Right lobe of liver (tissue), 6 donors: Measurements from ENCODE around the gene GATD1. TPM values are rescaled to one million over a fixed set of nuclear protein-coding genes. Genes with fewer than 3 reads are reported as not detected.
A peak's percentile ranks its signal among the peaks of the same experiment; 100 is the strongest.

Source experiments
- ATAC-seq, 4 donors: fragments of 200-7000 bp; cut with Tn5 transposase; one replicate each; pipeline ENCODE4 v1.9.1; 2020; ENCODE audit warnings: mild to moderate bottlenecking in 4 of 4, moderate library complexity in 4 of 4
- DNase-seq, 3 donors: peaks; one replicate each; pipeline ENCODE4 v3.0.0-alpha.2; 2020
- H3K27ac ChIP-seq, 3 donors: fragments of 200-600 bp; one replicate each; pipeline ENCODE4 v1.8.0; 2022
- H3K27me3 ChIP-seq, 2 donors: fragments of 200-600 bp; one replicate each; pipeline ENCODE4 v1.8.0; 2022
- H3K36me3 ChIP-seq, 4 donors: fragments of 200-600 bp; sonication (generic) in 1 of 4; one replicate each; pipeline versions ENCODE4 v1.5.1 to v1.8.0; 2017 to 2022; ENCODE audit warnings: control low read depth in 1 of 4
- H3K4me1 ChIP-seq, 4 donors: fragments of 200-600 bp; sonication (generic) in 1 of 4; one replicate each; pipeline versions ENCODE4 v1.5.1 to v1.8.0; 2017 to 2022; ENCODE audit warnings: control low read depth in 1 of 4
- H3K4me3 ChIP-seq, 3 donors: fragments of 200-600 bp; one replicate each; pipeline ENCODE4 v1.8.0; 2022
- H3K9me3 ChIP-seq, 4 donors: fragments of 200-600 bp; sonication (generic) in 1 of 4; one replicate each; pipeline versions ENCODE4 v1.5.1 to v1.8.0; 2017 to 2022; ENCODE audit warnings: control low read depth in 1 of 4
- POLR2A ChIP-seq: fragments of 450-650 bp; IDR thresholded peaks from one replicate; pipeline ENCODE4 v1.6.1; 2017; ENCODE audit warnings: antibody characterized with exemption, mild to moderate bottlenecking
- WGBS: methylation state at CpG from one replicate; pipeline ENCODE4 v1.1.6; 2018; ENCODE audit warnings: low coverage, low lambda C conversion rate; ENCODE audit not compliant: insufficient coverage; ENCODE audit errors: missing lambda C conversion rate; 5-methylcytosine and 5-hydroxymethylcytosine counted together
- intact Hi-C, 2 donors: fragments of 100-400 bp; cut with DNase I; formaldehyde crosslinking; loops; one replicate each; pipeline versions ENCODE4 v1.11.2 to v1.14.1; 2022
- total RNA-seq, 6 experiments: library from RNA; depleted of rRNA in 2 of 6; stranded (reverse); fragments of >200 nt in 2 of 6; fragmentation: NEBNext Ultra II Directional in 3 of 6; extraction: Animal tissue kit (Norgen Biotek cat#: 25700) in 3 of 6; gene quantifications; one replicate each; pipeline versions ENCODE4 v1.1.0 to v1.2.4, GENCODE V29; 2016 to 2023
- TF ChIP-seq, protein P1 (sequence below), 4 donors: fragments of 200-600 bp in 3 of 4; fragments of 450-650 bp in 1 of 4; IDR thresholded peaks; one replicate each; pipeline versions ENCODE4 v1.5.1 to v1.8.0; 2016 to 2022; ENCODE audit warnings: antibody characterized with exemption in 4 of 4, mild to moderate bottlenecking in 2 of 4
- donor health status: DM: no; HTN: yes; CAD: no.
- donor health status: DM: no; HTN: no; CAD: no.
- donor health status: DM: no; HTN: no; CAD: no.
- donor health status: DM: no; HTN: yes; CAD: no.
- donor health status: DM: no; HTN: yes; CAD: no.

Gene GATD1
- total RNA-seq, 6 experiments from 2014 or later: 15.8 to 31.9 (median 27.7) TPM

DNA sequence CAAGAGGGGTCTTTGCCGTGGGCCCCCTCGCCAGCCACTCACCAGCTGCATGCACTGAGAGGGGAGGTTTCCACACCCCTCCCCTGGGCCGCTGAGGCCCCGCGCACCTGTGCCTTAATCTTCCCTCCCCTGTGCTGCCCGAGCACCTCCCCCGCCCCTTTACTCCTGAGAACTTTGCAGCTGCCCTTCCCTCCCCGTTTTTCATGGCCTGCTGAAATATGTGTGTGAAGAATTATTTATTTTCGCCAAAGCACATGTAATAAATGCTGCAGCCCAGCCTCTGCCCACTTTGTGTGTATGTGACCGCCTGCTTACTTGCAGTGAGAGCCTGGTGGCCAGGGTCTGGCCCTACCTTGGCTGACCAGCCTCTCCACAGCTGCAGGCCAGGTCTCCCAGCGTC lies 47.7 kb upstream of the GATD1 start:
- peaks cover 0 to 24% (median 7%) of the 10 kb centered on the region in 4 donors for H3K36me3 ChIP-seq
- TF ChIP-seq, protein P1, sequence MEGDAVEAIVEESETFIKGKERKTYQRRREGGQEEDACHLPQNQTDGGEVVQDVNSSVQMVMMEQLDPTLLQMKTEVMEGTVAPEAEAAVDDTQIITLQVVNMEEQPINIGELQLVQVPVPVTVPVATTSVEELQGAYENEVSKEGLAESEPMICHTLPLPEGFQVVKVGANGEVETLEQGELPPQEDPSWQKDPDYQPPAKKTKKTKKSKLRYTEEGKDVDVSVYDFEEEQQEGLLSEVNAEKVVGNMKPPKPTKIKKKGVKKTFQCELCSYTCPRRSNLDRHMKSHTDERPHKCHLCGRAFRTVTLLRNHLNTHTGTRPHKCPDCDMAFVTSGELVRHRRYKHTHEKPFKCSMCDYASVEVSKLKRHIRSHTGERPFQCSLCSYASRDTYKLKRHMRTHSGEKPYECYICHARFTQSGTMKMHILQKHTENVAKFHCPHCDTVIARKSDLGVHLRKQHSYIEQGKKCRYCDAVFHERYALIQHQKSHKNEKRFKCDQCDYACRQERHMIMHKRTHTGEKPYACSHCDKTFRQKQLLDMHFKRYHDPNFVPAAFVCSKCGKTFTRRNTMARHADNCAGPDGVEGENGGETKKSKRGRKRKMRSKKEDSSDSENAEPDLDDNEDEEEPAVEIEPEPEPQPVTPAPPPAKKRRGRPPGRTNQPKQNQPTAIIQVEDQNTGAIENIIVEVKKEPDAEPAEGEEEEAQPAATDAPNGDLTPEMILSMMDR (IDR thresholded peaks at IDR 0.05): no peak
- TF ChIP-seq POLR2A: no peak
- no peaks in the 10 kb centered on the region for H3K9me3 ChIP-seq
- H3K4me1 ChIP-seq: peaks cover 0 to 72% (median 30%) of the 10 kb centered on the region in 4 donors
- H3K4me3 ChIP-seq: no peak overlapping the region
- intact Hi-C loops: no loop called here
- no peaks in the 10 kb centered on the region for H3K27me3 ChIP-seq
- 46% methylated on average over 7 of the region's 11 CpGs for WGBS
- peak in 1 of 4 donors; percentile 0 for ATAC-seq
- no peak overlapping the region for H3K27ac ChIP-seq
- no peak for DNase-seq

DNA sequence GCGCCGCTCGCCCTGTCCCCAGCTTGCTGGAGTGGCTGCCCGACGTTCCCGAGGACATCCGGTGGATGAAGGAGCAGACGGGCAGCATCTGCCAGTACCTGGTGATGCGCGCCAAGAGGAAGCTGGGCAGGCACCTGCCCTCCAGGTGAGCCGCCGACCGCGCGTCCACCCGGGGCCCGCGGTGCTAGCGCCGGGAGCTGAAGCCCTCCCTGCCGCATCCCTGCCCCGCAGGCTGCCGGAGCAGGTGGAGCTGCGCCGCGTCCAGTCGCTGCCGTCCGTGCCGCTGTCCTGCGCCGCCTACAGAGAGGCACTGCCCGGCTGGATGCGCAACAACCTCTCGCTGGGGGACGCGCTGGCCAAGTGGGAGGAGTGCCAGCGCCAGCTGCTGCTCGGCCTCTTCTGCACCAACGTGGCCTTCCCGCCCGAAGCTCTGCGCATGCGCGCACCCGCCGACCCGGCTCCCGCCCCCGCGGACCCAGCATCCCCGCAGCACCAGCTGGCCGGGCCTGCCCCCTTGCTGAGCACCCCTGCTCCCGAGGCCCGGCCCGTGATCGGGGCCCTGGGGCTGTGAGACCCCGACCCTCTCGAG lies 47.1 kb upstream of the GATD1 start:
- H3K27ac ChIP-seq: no peak overlapping the region
- DNase-seq: no peak
- H3K4me3 ChIP-seq: no peak overlapping the region

DNA sequence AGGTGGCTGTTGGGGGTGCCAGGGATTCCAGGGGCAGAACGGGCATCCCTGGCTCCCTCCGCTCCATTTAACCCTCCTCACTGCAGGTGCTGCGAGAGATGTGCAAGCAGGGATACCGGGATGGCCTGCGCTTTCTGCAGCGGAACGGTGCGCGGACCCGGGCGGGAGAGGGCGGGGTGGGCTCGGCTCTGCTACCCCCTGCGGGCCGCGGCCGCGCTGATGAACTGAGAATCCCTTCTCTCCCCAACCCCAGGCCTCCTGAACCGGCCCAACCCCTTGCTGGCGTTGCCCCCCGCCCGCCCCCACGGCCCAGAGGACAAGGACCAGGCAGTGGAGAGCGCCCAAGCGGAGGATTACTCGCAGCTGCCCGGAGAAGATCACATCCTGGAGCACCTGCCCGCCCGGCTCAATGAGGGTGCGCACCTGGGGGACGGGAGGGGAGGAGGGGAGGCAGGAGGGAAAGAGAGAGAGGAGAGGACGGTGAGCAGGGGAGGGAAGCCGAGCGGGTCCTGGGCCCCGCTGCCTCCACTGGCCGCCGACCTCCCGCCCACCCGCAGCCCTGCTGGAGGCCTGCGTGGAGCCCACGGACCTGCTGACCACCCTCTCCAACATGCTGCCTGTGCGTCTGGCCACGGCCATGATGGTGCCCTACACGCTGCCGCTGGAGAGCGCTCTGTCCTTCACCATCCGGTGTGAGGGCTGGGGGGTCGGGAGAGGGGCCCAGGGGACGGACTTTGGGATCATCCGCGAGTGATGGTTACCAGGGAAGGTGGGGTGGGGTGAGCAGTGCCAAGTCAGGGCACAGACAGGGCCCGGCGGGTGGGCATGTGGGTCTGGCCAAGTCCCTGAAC lies 46.4 kb upstream of the GATD1 start:
- no peak overlapping the region for H3K4me3 ChIP-seq
- no peaks in the 10 kb centered on the region for H3K27me3 ChIP-seq
- peaks cover 0 to 24% (median 7%) of the 10 kb centered on the region in 4 donors for H3K36me3 ChIP-seq
- TF ChIP-seq, protein P1 (IDR thresholded peaks at IDR 0.05): no peak
- TF ChIP-seq POLR2A: no peak
- peaks cover 0 to 63% (median 24%) of the 10 kb centered on the region in 4 donors for H3K4me1 ChIP-seq
- DNase-seq (no peak), ATAC-seq (no peak)
- H3K27ac ChIP-seq: no peak overlapping the region
- intact Hi-C loops: no loop called here
- WGBS: 83% methylated on average over 17 of the region's 53 CpGs
- no peaks in the 10 kb centered on the region for H3K9me3 ChIP-seq

More for the DNA sequence above, 47.1 kb upstream of the GATD1 start:
- TF ChIP-seq POLR2A: no peak
- TF ChIP-seq, protein P1 (IDR thresholded peaks at IDR 0.05): no peak
- intact Hi-C loops: no loop called here
- H3K27me3 ChIP-seq: no peaks in the 10 kb centered on the region
- no peaks in the 10 kb centered on the region for H3K9me3 ChIP-seq
- WGBS: no CpG with 5 or more reads among the region's 59 CpGs
- H3K36me3 ChIP-seq: peaks cover 0 to 24% (median 7%) of the 10 kb centered on the region in 4 donors
- H3K4me1 ChIP-seq: peaks cover 0 to 66% (median 28%) of the 10 kb centered on the region in 4 donors
- no peak for ATAC-seq

DNA sequence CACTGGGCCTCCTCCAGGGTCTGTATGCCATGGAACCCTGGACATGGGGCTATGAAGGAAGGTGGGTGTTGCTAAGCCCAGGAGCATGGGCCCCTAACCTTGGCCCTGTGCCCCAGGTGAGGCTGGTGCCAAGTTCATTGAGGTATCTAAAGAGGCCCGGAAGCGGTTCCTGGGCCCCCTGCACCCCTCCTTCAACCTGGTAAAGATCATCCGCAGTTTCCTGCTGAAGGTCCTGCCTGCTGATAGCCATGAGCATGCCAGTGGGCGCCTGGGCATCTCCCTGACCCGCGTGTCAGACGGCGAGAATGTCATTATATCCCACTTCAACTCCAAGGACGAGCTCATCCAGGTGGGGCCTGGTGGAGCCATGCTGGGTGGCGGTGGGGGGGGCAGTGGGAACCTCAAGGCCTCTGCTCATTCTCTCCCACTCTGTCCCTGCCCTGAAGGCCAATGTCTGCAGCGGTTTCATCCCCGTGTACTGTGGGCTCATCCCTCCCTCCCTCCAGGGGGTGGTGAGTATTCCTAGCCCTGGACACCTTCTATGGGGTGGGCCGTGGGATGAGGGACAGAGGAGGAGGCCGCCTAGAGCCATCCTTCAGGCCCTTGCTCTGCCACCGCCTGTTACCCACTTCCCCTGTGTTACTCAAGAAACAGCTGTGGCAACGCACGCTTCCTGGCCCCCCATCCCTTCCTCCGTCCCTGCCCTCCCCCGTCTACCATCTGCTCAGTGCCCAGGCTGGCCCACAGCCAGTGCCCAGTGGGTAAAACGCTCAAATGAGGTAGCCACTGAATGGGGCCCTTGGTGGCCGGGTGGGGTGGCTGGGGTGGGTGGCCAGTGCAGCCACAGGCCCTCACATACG lies 44.5 kb upstream of the GATD1 start:
- peaks cover 0 to 24% (median 7%) of the 10 kb centered on the region in 4 donors for H3K36me3 ChIP-seq
- TF ChIP-seq, protein P1 (IDR thresholded peaks at IDR 0.05): no peak
- TF ChIP-seq POLR2A: no peak
- intact Hi-C loops: no loop called here
- DNase-seq: no peak
- peak overlapping the region; percentile 36 to 94 (median 88) for H3K27ac ChIP-seq
- peak overlapping the region; percentile 30 to 99 (median 71) for H3K4me3 ChIP-seq
- no peak for ATAC-seq
- no peaks in the 10 kb centered on the region for H3K27me3 ChIP-seq
- H3K9me3 ChIP-seq: no peaks in the 10 kb centered on the region
- WGBS: 36% methylated on average over 14 of the region's 22 CpGs
- peaks cover 0 to 52% (median 24%) of the 10 kb centered on the region in 4 donors for H3K4me1 ChIP-seq
